ENCODE data around the gene HNRNPAB. TPM values are rescaled to one million over a fixed set of nuclear protein-coding genes. Genes with fewer than 3 reads are reported as not detected.

HNRNPAB gene
- total RNA-seq, 1 donor from 2014 or later = 118 TPM

GRCh38 chr5:178222292-178222691 is 18.0 kb downstream of the HNRNPAB start:
- Mint-ChIP-seq H3K27me3 (no peaks in the 10 kb centered on the region), H3K27ac (no peak overlapping the region), H3K4me3 (no peak overlapping the region), H3K9me3 (no peaks in the 10 kb centered on the region), H3K36me3 (ENCODE audit: low read depth) (peaks cover 78% of the 10 kb centered on the region), H3K4me1 (peaks cover 10% of the 10 kb centered on the region)
- DNase-seq = no peak
- ATAC-seq (ENCODE audit: low read depth) = no peak
- intact Hi-C loops (cut with micrococcal nuclease) = no loop called here
- no peak for TF ChIP-seq CTCF (IDR thresholded peaks at IDR 0.05)
- POLR2A ChIA-PET = interaction anchor here (0.9 kb wide), 1 partner anchor 18 kb away, joined by 3 read pairs; the partner anchor contains the start of gene HNRNPAB
- CTCF ChIA-PET = no interaction called here

GRCh38 chr5:178223196-178223773 is 19.0 kb downstream of the HNRNPAB start:
- no peak for DNase-seq
- intact Hi-C loops (cut with micrococcal nuclease) = no loop called here
- TF ChIP-seq CTCF (IDR thresholded peaks at IDR 0.05) = no peak
- peaks cover 84% of the 10 kb centered on the region for H3K36me3 Mint-ChIP-seq (ENCODE audit: low read depth)
- no peak for ATAC-seq (ENCODE audit: low read depth)
- ChIA-PET POLR2A (no interaction called here), CTCF (no interaction called here)
- H3K9me3 Mint-ChIP-seq = no peaks in the 10 kb centered on the region
- no peaks in the 10 kb centered on the region for H3K27me3 Mint-ChIP-seq
- H3K27ac Mint-ChIP-seq = peak overlapping the region; percentile 4
- H3K4me1 Mint-ChIP-seq = peaks cover 15% of the 10 kb centered on the region
- no peak overlapping the region for H3K4me3 Mint-ChIP-seq

- Mint-ChIP-seq H3K4me1 (peaks cover 16% of the 10 kb centered on the region), H3K9me3 (no peaks in the 10 kb centered on the region), H3K27ac (peak overlapping the region; percentile 4), H3K27me3 (no peaks in the 10 kb centered on the region), H3K4me3 (no peak overlapping the region), H3K36me3 (ENCODE audit: low read depth) (peaks cover 84% of the 10 kb centered on the region)
- ATAC-seq (ENCODE audit: low read depth) (no peak), DNase-seq (no peak)
- ChIA-PET POLR2A (interaction anchor here (1.4 kb wide), 1 partner anchor 11 kb away, joined by 4 read pairs; no protein-coding TSS in a partner anchor), CTCF (no interaction called here)
- no peak for TF ChIP-seq CTCF (IDR thresholded peaks at IDR 0.05)
- intact Hi-C loops (cut with micrococcal nuclease) = no loop called here
Observed at GRCh38 chr5:178223828-178224335, 19.5 kb downstream of the HNRNPAB start.

GRCh38 chr5:178224403-178224802 is 20.1 kb downstream of the HNRNPAB start:
- DNase-seq (no peak), ATAC-seq (ENCODE audit: low read depth) (no peak)
- Mint-ChIP-seq H3K27ac (no peak overlapping the region), H3K27me3 (no peaks in the 10 kb centered on the region), H3K9me3 (no peaks in the 10 kb centered on the region), H3K4me1 (peaks cover 21% of the 10 kb centered on the region), H3K36me3 (ENCODE audit: low read depth) (peaks cover 86% of the 10 kb centered on the region), H3K4me3 (no peak overlapping the region)
- TF ChIP-seq CTCF (IDR thresholded peaks at IDR 0.05) = no peak
- intact Hi-C loops (cut with micrococcal nuclease) = no loop called here
- ChIA-PET POLR2A (interaction anchor here (1.4 kb wide), 1 partner anchor 10 kb away, joined by 4 read pairs; no protein-coding TSS in a partner anchor), CTCF (no interaction called here)

- H3K9me3 Mint-ChIP-seq = no peaks in the 10 kb centered on the region
- no peak for ATAC-seq (ENCODE audit: low read depth)
- TF ChIP-seq CTCF (IDR thresholded peaks at IDR 0.05) = no peak
- H3K4me1 Mint-ChIP-seq = peaks cover 27% of the 10 kb centered on the region
- ChIA-PET CTCF (no interaction called here), POLR2A (interaction anchor here (1.4 kb wide), 1 partner anchor 10 kb away, joined by 4 read pairs; no protein-coding TSS in a partner anchor)
- no peak overlapping the region for H3K27ac Mint-ChIP-seq
- intact Hi-C loops (cut with micrococcal nuclease) = no loop called here
- H3K27me3 Mint-ChIP-seq = no peaks in the 10 kb centered on the region
- DNase-seq = no peak
- H3K36me3 Mint-ChIP-seq (ENCODE audit: low read depth) = peaks cover 89% of the 10 kb centered on the region
- H3K4me3 Mint-ChIP-seq = no peak overlapping the region
Observed at GRCh38 chr5:178225174-178225573, 20.8 kb downstream of the HNRNPAB start.

Measured in activated B cell treated with CpG ODN at 0.5 μM for 24 hours (primary cell).